T-cell (primary cell): ENCODE data around the gene SPTBN1. TPM values are rescaled to one million over a fixed set of nuclear protein-coding genes. Genes with fewer than 3 reads are reported as not detected.

Experiments
- ATAC-seq, 4 experiments: fragments of 200-7000 bp in 3 of 4; fragments of 150-1000 bp in 1 of 4; cut with Tn5 transposase; replicated peaks in 1 of 4; 1 replicate in 3 of 4; 2 replicates in 1 of 4; pipeline ENCODE4 v1.10.0; 2021; ENCODE audit warnings: moderate library complexity in 3 of 4, mild to moderate bottlenecking in 2 of 4, moderate number of reproducible peaks in 1 of 4
- CTCF ChIA-PET, 2 donors: fragments of 300-600 bp; sonication (Branson Sonifier 250); formaldehyde crosslinking; loops; one replicate each; lab custom pipeline; 2022; ENCODE audit warnings: antibody characterized with exemption in 2 of 2; lab: Charles Lee
- POLR2A ChIA-PET, 2 donors: fragments of 300-600 bp; sonication (Branson Sonifier 250); formaldehyde crosslinking; loops; one replicate each; lab custom pipeline; 2022; ENCODE audit warnings: antibody characterized with exemption in 2 of 2; lab: Charles Lee
- DNase-seq, 35 experiments: peaks; one replicate each; pipeline versions ENCODE4 v3.0.0 to v3.0.0-alpha.2; 2013 to 2023
- H3K27ac ChIP-seq: one replicate; pipeline ENCODE4 v1.5.1; 2013; ENCODE audit warnings: low read length
- H3K27me3 ChIP-seq, 2 experiments: replicated peaks in 1 of 2; 1 replicate in 1 of 2; 2 replicates in 1 of 2; pipeline versions ENCODE4 v1.6.1 to v1.7.0; 2013; ENCODE audit warnings: low read length in 1 of 2, mixed read lengths in 1 of 2; ENCODE audit not compliant: control insufficient read depth in 2 of 2, insufficient read depth in 2 of 2; ENCODE audit errors: extremely low read depth in 1 of 2
- H3K36me3 ChIP-seq, 2 donors: 1 replicate in 1 of 2; 2 replicates in 1 of 2; pipeline versions ENCODE4 v1.6.1 to v1.7.0; 2013; ENCODE audit warnings: low read length in 1 of 2; ENCODE audit not compliant: control insufficient read depth in 2 of 2, insufficient read depth in 1 of 2; ENCODE audit errors: extremely low read depth in 1 of 2
- H3K4me1 ChIP-seq, 2 experiments: 1 replicate in 1 of 2; 2 replicates in 1 of 2; pipeline versions ENCODE4 v1.6.1 to v1.7.0; 2013; ENCODE audit warnings: low read length in 2 of 2, mixed read lengths in 1 of 2; ENCODE audit not compliant: insufficient read depth in 2 of 2, control insufficient read depth in 1 of 2; ENCODE audit errors: extremely low read depth in 1 of 2
- H3K4me3 ChIP-seq, 2 donors: 1 replicate in 1 of 2; 2 replicates in 1 of 2; pipeline versions ENCODE4 v1.5.1 to v1.7.0; 2013; ENCODE audit warnings: mild to moderate bottlenecking in 2 of 2, low read length in 1 of 2, moderate library complexity in 1 of 2; ENCODE audit not compliant: control insufficient read depth in 1 of 2; ENCODE audit errors: extremely low read depth in 1 of 2
- H3K9me3 ChIP-seq: 2 replicates; pipeline ENCODE4 v1.7.0; 2013
- H3K27ac Mint-ChIP-seq, 2 donors: one replicate each; pipeline ENCODE4 v1.8.0; 2020 to 2021; ENCODE audit warnings: mild to moderate bottlenecking in 2 of 2, mixed read lengths in 2 of 2
- H3K27me3 Mint-ChIP-seq, 2 donors: one replicate each; pipeline ENCODE4 v1.8.0; 2021 to 2022; ENCODE audit warnings: mixed read lengths in 2 of 2
- H3K36me3 Mint-ChIP-seq: one replicate; pipeline ENCODE4 v1.8.0; 2021; ENCODE audit warnings: mixed read lengths
- H3K4me1 Mint-ChIP-seq, 3 donors: one replicate each; pipeline ENCODE4 v1.8.0; 2020 to 2022; ENCODE audit warnings: mixed read lengths in 3 of 3, mild to moderate bottlenecking in 1 of 3
- H3K4me3 Mint-ChIP-seq, 3 donors: one replicate each; pipeline ENCODE4 v1.8.0; 2020 to 2022; ENCODE audit warnings: mild to moderate bottlenecking in 3 of 3, mixed read lengths in 3 of 3, moderate library complexity in 3 of 3
- H3K9me3 Mint-ChIP-seq, 3 donors: one replicate each; pipeline ENCODE4 v1.8.0; 2020 to 2022; ENCODE audit warnings: mixed read lengths in 3 of 3
- WGBS: methylation state at CpG from one replicate; pipeline ENCODE4 v1.1.5; 2013; ENCODE audit warnings: missing lambda C conversion rate; ENCODE audit not compliant: insufficient coverage; 5-methylcytosine and 5-hydroxymethylcytosine counted together
- total RNA-seq, 35 experiments: library from RNA in 6 of 35; stranded (reverse) in 6 of 35; fragments of 120-200 nt in 1 of 35; gene quantifications; one replicate each; pipeline versions ENCODE4 v1.2.1 to v1.2.4 and lab custom pipeline; 2013 to 2026

Gene SPTBN1
- total RNA-seq, 5 donors from 2014 or later (not counting 1 experiment from before 2014, with no cell fraction given) = 129 to 222 (median 139) TPM

GRCh38 chr2:54630858-54631497 lies 174.9 kb downstream of the SPTBN1 start:
- Histone ChIP-seq H3K4me1 (peaks cover 11 to 13% of the 10 kb centered on the region in 2 experiments), H3K4me3 (no peak overlapping the region), H3K27me3 (no peaks in the 10 kb centered on the region), H3K27ac (no peak overlapping the region), H3K9me3 (no peaks in the 10 kb centered on the region), H3K36me3 (peaks cover 27 to 96% of the 10 kb centered on the region in 2 donors)
- DNase-seq = no peak
- 98% methylated on average over 30 of the region's 30 CpGs for WGBS
- Mint-ChIP-seq H3K36me3 (peaks cover 78% of the 10 kb centered on the region), H3K27me3 (no peaks in the 10 kb centered on the region), H3K9me3 (no peaks in the 10 kb centered on the region), H3K4me1 (peaks cover 34 to 36% (median 35%) of the 10 kb centered on the region in 3 donors), H3K27ac (no peak overlapping the region), H3K4me3 (no peak overlapping the region)
- ChIA-PET CTCF (interaction anchor here in 1 of 2 donors (1.3 kb wide), 1 partner anchor 107 kb away, joined by 5 read pairs; no protein-coding TSS in a partner anchor), POLR2A (interaction anchor here in 1 of 2 donors (1.1 kb wide), 1 partner anchor 72 kb away, joined by 3 read pairs; no protein-coding TSS in a partner anchor)
- no peak for ATAC-seq

- ChIA-PET CTCF (interaction anchor here (0.7 to 1.3 kb wide), 3 partner anchors 107 to 235 kb away, joined by 5 to 8 read pairs (median 5); no protein-coding TSS in a partner anchor), POLR2A (interaction anchor here in 1 of 2 donors (0.6 to 1.1 kb wide), 3 partner anchors 35 to 213 kb away, joined by 3 to 8 read pairs (median 7); no protein-coding TSS in a partner anchor)
- Histone ChIP-seq H3K4me1 (peaks cover 11 to 13% of the 10 kb centered on the region in 2 experiments), H3K27me3 (no peaks in the 10 kb centered on the region), H3K27ac (no peak overlapping the region), H3K36me3 (peaks cover 22 to 93% of the 10 kb centered on the region in 2 donors), H3K9me3 (no peaks in the 10 kb centered on the region), H3K4me3 (no peak overlapping the region)
- no peak for ATAC-seq
- H3K36me3 Mint-ChIP-seq = peaks cover 76% of the 10 kb centered on the region
- 92% methylated on average over 2 of the region's 4 CpGs for WGBS
- no peaks in the 10 kb centered on the region for H3K9me3 Mint-ChIP-seq
- peaks cover 34 to 38% (median 38%) of the 10 kb centered on the region in 3 donors for H3K4me1 Mint-ChIP-seq
- no peak overlapping the region for H3K27ac Mint-ChIP-seq
- no peak for DNase-seq
- no peak overlapping the region for H3K4me3 Mint-ChIP-seq
- H3K27me3 Mint-ChIP-seq = no peaks in the 10 kb centered on the region
These were observed 175.6 kb downstream of the SPTBN1 start for GRCh38 chr2:54631755-54632154.

- Mint-ChIP-seq H3K36me3 (peaks cover 73% of the 10 kb centered on the region), H3K9me3 (no peaks in the 10 kb centered on the region), H3K4me1 (peaks cover 34 to 39% (median 38%) of the 10 kb centered on the region in 3 donors), H3K27ac (peak overlapping the region; percentile 63 to 76), H3K4me3 (no peak overlapping the region), H3K27me3 (no peaks in the 10 kb centered on the region)
- ChIA-PET CTCF (interaction anchor here (0.7 to 2.7 kb wide), 3 partner anchors 109 to 541 kb away, joined by 4 to 10 read pairs (median 4); no protein-coding TSS in a partner anchor), POLR2A (interaction anchor here (0.5 to 0.7 kb wide), 2 partner anchors 393 to 663 kb away, joined by 3 to 4 read pairs; no protein-coding TSS in a partner anchor)
- Histone ChIP-seq H3K36me3 (peaks cover 22 to 92% of the 10 kb centered on the region in 2 donors), H3K4me1 (peaks cover 11 to 13% of the 10 kb centered on the region in 2 experiments), H3K4me3 (no peak overlapping the region), H3K9me3 (no peaks in the 10 kb centered on the region), H3K27ac (no peak overlapping the region), H3K27me3 (no peaks in the 10 kb centered on the region)
- 100% methylated on average over 5 of the region's 12 CpGs for WGBS
- no peak for ATAC-seq
- no peak for DNase-seq
These were observed 176.9 kb downstream of the SPTBN1 start for GRCh38 chr2:54632733-54633692.

DNA sequence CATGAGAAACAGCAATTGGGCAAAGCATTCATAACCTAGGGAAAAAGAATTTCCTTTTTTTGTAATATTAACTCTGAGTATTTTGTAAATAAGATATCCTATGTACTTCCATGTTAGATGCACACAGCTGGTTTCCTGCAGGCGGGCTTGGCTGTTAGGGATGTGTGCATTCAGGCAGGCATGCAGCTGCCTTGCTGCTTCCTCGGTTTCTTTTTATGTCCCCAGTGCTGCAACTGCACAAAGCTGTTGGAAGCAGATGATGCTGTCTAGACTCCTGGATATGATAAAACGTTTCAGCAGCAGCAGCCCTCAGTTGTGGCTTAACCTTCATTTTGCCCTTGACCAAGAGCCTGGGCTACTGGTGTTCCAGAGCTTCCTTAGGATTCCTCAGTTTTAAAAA lies 177.9 kb downstream of the SPTBN1 start:
- Mint-ChIP-seq H3K4me1 (peaks cover 38 to 41% (median 40%) of the 10 kb centered on the region in 3 donors), H3K4me3 (peak overlapping the region in 1 of 3 donors; percentile 51), H3K27me3 (no peaks in the 10 kb centered on the region), H3K27ac (peak overlapping the region; percentile 78 to 84), H3K9me3 (no peaks in the 10 kb centered on the region), H3K36me3 (peaks cover 73% of the 10 kb centered on the region)
- ATAC-seq (peak in 1 of 4 experiments; percentile 3), DNase-seq (no peak)
- 57% methylated on average over 3 of the region's 3 CpGs for WGBS
- Histone ChIP-seq H3K27ac (peak overlapping the region; percentile 4), H3K36me3 (peaks cover 20 to 92% of the 10 kb centered on the region in 2 donors), H3K4me1 (peaks cover 11 to 13% of the 10 kb centered on the region in 2 experiments), H3K4me3 (no peak overlapping the region), H3K9me3 (no peaks in the 10 kb centered on the region), H3K27me3 (no peaks in the 10 kb centered on the region)
- POLR2A ChIA-PET = interaction anchor here in 1 of 2 donors (0.6 to 0.7 kb wide), 3 partner anchors 29 to 392 kb away, joined by 3 to 10 read pairs (median 3); no protein-coding TSS in a partner anchor
- CTCF ChIA-PET = interaction anchor here (1.2 to 2.7 kb wide), 3 partner anchors 76 to 111 kb away, joined by 3 to 10 read pairs (median 4); no protein-coding TSS in a partner anchor

GRCh38 chr2:54634564-54635511 lies 178.7 kb downstream of the SPTBN1 start:
- Mint-ChIP-seq H3K36me3 (peaks cover 74% of the 10 kb centered on the region), H3K4me3 (peak overlapping the region in 1 of 3 donors; percentile 51), H3K27me3 (no peaks in the 10 kb centered on the region), H3K27ac (peak overlapping the region; percentile 78 to 84), H3K4me1 (peaks cover 43 to 45% (median 44%) of the 10 kb centered on the region in 3 donors), H3K9me3 (no peaks in the 10 kb centered on the region)
- DNase-seq (peak in 12 of 35 experiments; percentile 2 to 47 (median 18)), ATAC-seq (peak; percentile 31 to 85 (median 54))
- Histone ChIP-seq H3K4me3 (no peak overlapping the region), H3K9me3 (no peaks in the 10 kb centered on the region), H3K36me3 (peaks cover 15 to 90% of the 10 kb centered on the region in 2 donors), H3K4me1 (peaks cover 11 to 13% of the 10 kb centered on the region in 2 experiments), H3K27ac (peak overlapping the region; percentile 4), H3K27me3 (no peaks in the 10 kb centered on the region)
- CTCF ChIA-PET = interaction anchor here (1.1 to 2.7 kb wide), 4 partner anchors 28 to 112 kb away, joined by 3 to 10 read pairs (median 4); no protein-coding TSS in a partner anchor
- POLR2A ChIA-PET = interaction anchor here in 1 of 2 donors (0.5 to 0.6 kb wide), 2 partner anchors 33 to 560 kb away, joined by 3 read pairs; no protein-coding TSS in a partner anchor
- WGBS = 72% methylated on average over 8 of the region's 16 CpGs
